ENCODE data around the gene ERO1B.

ERO1B gene

DNA sequence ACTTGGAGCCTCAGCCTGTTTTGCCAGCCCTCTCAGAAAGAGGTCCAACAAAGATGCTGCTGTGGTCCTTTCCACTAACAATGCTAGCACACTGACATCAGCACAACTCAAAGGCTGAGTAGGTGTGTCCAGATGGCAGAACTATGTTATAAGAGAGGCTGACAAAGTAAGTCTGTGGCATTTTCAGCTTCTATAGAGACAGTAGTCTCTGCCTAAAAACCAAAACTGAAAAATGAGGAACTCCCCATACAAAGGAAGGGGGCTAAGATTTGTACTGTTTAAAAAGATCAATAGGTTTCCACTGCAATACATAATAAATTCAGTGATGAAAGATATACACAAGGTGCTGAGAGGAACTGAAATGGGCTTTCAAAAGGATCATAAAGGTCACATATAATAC, 12.3 kb downstream of the ERO1B start:
- no peak overlapping the region for H2AK5ac ChIP-seq (ENCODE audit: low read length, severe bottlenecking)
- no peak for DNase-seq
- peaks cover 0 to 6% of the 10 kb centered on the region in 2 experiments for H3K36me3 ChIP-seq (ENCODE audit: control insufficient read depth in 1 of 2, insufficient read depth in 2 of 2, low read depth in 1 of 2, low read length in 2 of 2)
- no peak overlapping the region for H3K4me2 ChIP-seq (ENCODE audit: low read length, poor library complexity, severe bottlenecking)
- no peak overlapping the region for H3K23ac ChIP-seq (ENCODE audit: low read length in 2 of 2)
- H2AFZ ChIP-seq (ENCODE audit: low read depth, low read length): no peak overlapping the region
- no peak overlapping the region for H2BK15ac ChIP-seq (ENCODE audit: low read depth, poor library complexity, severe bottlenecking)
- no peak overlapping the region for H3K27ac ChIP-seq (ENCODE audit: low read length, poor library complexity, severe bottlenecking)
- no peak overlapping the region for H4K91ac ChIP-seq (ENCODE audit: low read length)
- no peak overlapping the region for H4K8ac ChIP-seq (ENCODE audit: low read length)
- H2BK5ac ChIP-seq (ENCODE audit: low read depth, low read length, poor library complexity, severe bottlenecking): no peak overlapping the region
- H3K9me3 ChIP-seq (ENCODE audit: control insufficient read depth, low read length): no peaks in the 10 kb centered on the region
- H3K4me3 ChIP-seq (ENCODE audit: insufficient read depth in 1 of 2, low read depth in 1 of 2, low read length in 2 of 2): no peak overlapping the region
- no peaks in the 10 kb centered on the region for H3K4me1 ChIP-seq (ENCODE audit: control insufficient read depth, insufficient read depth, low read depth, low read length)
- H2BK120ac ChIP-seq (ENCODE audit: low read depth, low read length): no peak overlapping the region
- H3K79me1 ChIP-seq (replicated peaks; ENCODE audit: low read length, poor library complexity, severe bottlenecking): no peaks in the 10 kb centered on the region
- H3K4ac ChIP-seq (ENCODE audit: low read depth in 1 of 2, low read length in 2 of 2): no peak overlapping the region
- no peak overlapping the region for H2BK12ac ChIP-seq (ENCODE audit: low read length in 2 of 2)
- no peak overlapping the region for H3K18ac ChIP-seq (ENCODE audit: low read depth in 1 of 2, low read length in 2 of 2)
- H3K9ac ChIP-seq (ENCODE audit: low read length): no peak overlapping the region
- no peaks in the 10 kb centered on the region for H3K27me3 ChIP-seq (ENCODE audit: control insufficient read depth in 1 of 2, insufficient read depth in 1 of 2, low read length in 2 of 2)
- H3K14ac ChIP-seq (ENCODE audit: low read length in 2 of 2): no peak overlapping the region

DNA sequence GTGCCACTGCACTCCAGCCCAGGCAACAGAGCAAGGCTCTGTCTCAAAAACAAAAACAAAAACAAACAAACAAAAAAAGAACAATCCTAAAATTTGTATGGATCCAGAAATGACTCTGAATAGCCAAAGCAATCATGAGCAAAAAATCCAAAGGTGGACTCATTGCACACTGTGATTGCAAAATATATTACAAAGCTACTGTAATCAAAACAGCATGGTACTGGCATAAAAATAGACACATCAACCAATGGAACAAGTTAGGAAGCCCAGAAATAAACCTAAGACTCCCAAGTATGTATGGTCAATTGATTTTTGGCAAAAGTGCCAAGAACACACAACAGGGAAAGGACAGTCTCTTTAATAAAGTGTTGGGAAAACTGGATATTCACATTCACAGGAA, 19.9 kb downstream of the ERO1B start:
- H3K23ac ChIP-seq (ENCODE audit: low read length in 2 of 2): no peak overlapping the region
- no peak overlapping the region for H3K4me3 ChIP-seq (ENCODE audit: insufficient read depth in 1 of 2, low read depth in 1 of 2, low read length in 2 of 2)

DNA sequence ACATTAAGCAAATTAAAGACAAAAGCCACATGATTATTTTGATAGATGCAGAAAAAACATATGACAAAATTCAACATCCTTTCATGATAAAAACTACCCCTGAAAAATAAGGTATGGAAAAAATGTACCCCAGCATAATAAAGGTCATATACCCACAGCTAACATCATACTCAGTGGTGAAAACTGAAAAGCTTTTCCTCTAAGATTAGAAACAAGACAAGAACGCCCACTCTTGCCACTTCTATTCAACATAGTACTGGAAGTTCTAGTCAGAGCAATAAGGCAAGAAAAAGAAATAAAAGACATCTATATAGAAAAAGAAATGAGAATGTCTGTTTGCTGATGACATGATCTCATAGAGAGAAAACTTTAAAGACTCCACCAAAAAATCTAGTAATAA, 20.7 kb downstream of the ERO1B start:
- H3K27ac ChIP-seq (ENCODE audit: low read length, poor library complexity, severe bottlenecking): no peak overlapping the region
- H3K9ac ChIP-seq (ENCODE audit: low read length): no peak overlapping the region
- no CpG with 5 or more reads among the region's 1 CpG for WGBS
- no peaks in the 10 kb centered on the region for H3K36me3 ChIP-seq (ENCODE audit: control insufficient read depth in 1 of 2, insufficient read depth in 2 of 2, low read depth in 1 of 2, low read length in 2 of 2)
- no peak overlapping the region for H3K14ac ChIP-seq (ENCODE audit: low read length in 2 of 2)
- H3K4me2 ChIP-seq (ENCODE audit: low read length, poor library complexity, severe bottlenecking): no peak overlapping the region
- no peak overlapping the region for H3K4ac ChIP-seq (ENCODE audit: low read depth in 1 of 2, low read length in 2 of 2)
- H3K4me3 ChIP-seq (ENCODE audit: insufficient read depth in 1 of 2, low read depth in 1 of 2, low read length in 2 of 2): no peak overlapping the region
- no peak for DNase-seq
- no peak overlapping the region for H2BK120ac ChIP-seq (ENCODE audit: low read depth, low read length)
- peaks cover 5% of the 10 kb centered on the region for H3K79me1 ChIP-seq (replicated peaks; ENCODE audit: low read length, poor library complexity, severe bottlenecking)
- H2AK5ac ChIP-seq (ENCODE audit: low read length, severe bottlenecking): no peak overlapping the region
- H2BK5ac ChIP-seq (ENCODE audit: low read depth, low read length, poor library complexity, severe bottlenecking): no peak overlapping the region
- H3K23ac ChIP-seq (ENCODE audit: low read length in 2 of 2): no peak overlapping the region
- H2BK15ac ChIP-seq (ENCODE audit: low read depth, poor library complexity, severe bottlenecking): no peak overlapping the region
- no peak overlapping the region for H2BK12ac ChIP-seq (ENCODE audit: low read length in 2 of 2)
- H2AFZ ChIP-seq (ENCODE audit: low read depth, low read length): no peak overlapping the region
- no peak overlapping the region for H4K91ac ChIP-seq (ENCODE audit: low read length)
- no peak overlapping the region for H3K18ac ChIP-seq (ENCODE audit: low read depth in 1 of 2, low read length in 2 of 2)
- H4K8ac ChIP-seq (ENCODE audit: low read length): no peak overlapping the region
- no peaks in the 10 kb centered on the region for H3K4me1 ChIP-seq (ENCODE audit: control insufficient read depth, insufficient read depth, low read depth, low read length)
- no peaks in the 10 kb centered on the region for H3K27me3 ChIP-seq (ENCODE audit: control insufficient read depth in 1 of 2, insufficient read depth in 1 of 2, low read length in 2 of 2)
- peaks cover 40% of the 10 kb centered on the region for H3K9me3 ChIP-seq (ENCODE audit: control insufficient read depth, low read length)

More for the DNA sequence above, 19.9 kb downstream of the ERO1B start:
- H3K18ac ChIP-seq (ENCODE audit: low read depth in 1 of 2, low read length in 2 of 2): no peak overlapping the region
- no peak overlapping the region for H2BK12ac ChIP-seq (ENCODE audit: low read length in 2 of 2)
- no peaks in the 10 kb centered on the region for H3K27me3 ChIP-seq (ENCODE audit: control insufficient read depth in 1 of 2, insufficient read depth in 1 of 2, low read length in 2 of 2)
- H3K9me3 ChIP-seq (ENCODE audit: control insufficient read depth, low read length): peaks cover 40% of the 10 kb centered on the region
- H3K36me3 ChIP-seq (ENCODE audit: control insufficient read depth in 1 of 2, insufficient read depth in 2 of 2, low read depth in 1 of 2, low read length in 2 of 2): no peaks in the 10 kb centered on the region
- no peak overlapping the region for H2AK5ac ChIP-seq (ENCODE audit: low read length, severe bottlenecking)
- H3K27ac ChIP-seq (ENCODE audit: low read length, poor library complexity, severe bottlenecking): no peak overlapping the region
- H3K4me2 ChIP-seq (ENCODE audit: low read length, poor library complexity, severe bottlenecking): no peak overlapping the region
- H4K8ac ChIP-seq (ENCODE audit: low read length): no peak overlapping the region
- peaks cover 2% of the 10 kb centered on the region for H3K79me1 ChIP-seq (replicated peaks; ENCODE audit: low read length, poor library complexity, severe bottlenecking)
- no peaks in the 10 kb centered on the region for H3K4me1 ChIP-seq (ENCODE audit: control insufficient read depth, insufficient read depth, low read depth, low read length)
- H2AFZ ChIP-seq (ENCODE audit: low read depth, low read length): no peak overlapping the region
- no peak for DNase-seq
- H2BK15ac ChIP-seq (ENCODE audit: low read depth, poor library complexity, severe bottlenecking): no peak overlapping the region
- H3K4ac ChIP-seq (ENCODE audit: low read depth in 1 of 2, low read length in 2 of 2): no peak overlapping the region
- H4K91ac ChIP-seq (ENCODE audit: low read length): no peak overlapping the region
- H3K9ac ChIP-seq (ENCODE audit: low read length): no peak overlapping the region
- H3K14ac ChIP-seq (ENCODE audit: low read length in 2 of 2): no peak overlapping the region
- no peak overlapping the region for H2BK120ac ChIP-seq (ENCODE audit: low read depth, low read length)
- no peak overlapping the region for H2BK5ac ChIP-seq (ENCODE audit: low read depth, low read length, poor library complexity, severe bottlenecking)

DNA sequence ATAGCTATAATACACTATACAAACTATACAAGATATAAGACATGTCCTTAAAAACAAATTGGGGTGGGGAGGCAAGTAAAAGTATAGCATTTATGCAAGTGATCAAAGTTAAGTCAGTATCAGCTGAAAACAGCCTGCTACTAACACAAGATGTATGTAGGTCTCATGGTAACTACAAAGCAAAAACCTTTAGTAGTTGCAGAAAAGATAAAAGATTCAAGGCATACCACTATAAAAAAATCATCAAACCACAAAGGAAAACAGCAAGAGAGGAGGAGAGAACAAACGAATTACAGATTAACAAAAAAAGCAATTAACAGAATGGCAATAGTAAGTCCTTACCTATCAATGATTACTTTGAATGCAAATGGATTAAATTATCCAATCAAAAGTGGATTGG, 22.7 kb downstream of the ERO1B start:
- H2AK5ac ChIP-seq (ENCODE audit: low read length, severe bottlenecking): no peak overlapping the region
- H3K79me1 ChIP-seq (replicated peaks; ENCODE audit: low read length, poor library complexity, severe bottlenecking): peaks cover 6% of the 10 kb centered on the region
- H4K8ac ChIP-seq (ENCODE audit: low read length): no peak overlapping the region
- H2AFZ ChIP-seq (ENCODE audit: low read depth, low read length): no peak overlapping the region
- H3K9me3 ChIP-seq (ENCODE audit: control insufficient read depth, low read length): peaks cover 40% of the 10 kb centered on the region
- no peaks in the 10 kb centered on the region for H3K36me3 ChIP-seq (ENCODE audit: control insufficient read depth in 1 of 2, insufficient read depth in 2 of 2, low read depth in 1 of 2, low read length in 2 of 2)
- H3K4me3 ChIP-seq (ENCODE audit: insufficient read depth in 1 of 2, low read depth in 1 of 2, low read length in 2 of 2): no peak overlapping the region
- H3K4me1 ChIP-seq (ENCODE audit: control insufficient read depth, insufficient read depth, low read depth, low read length): no peaks in the 10 kb centered on the region
- H3K27me3 ChIP-seq (ENCODE audit: control insufficient read depth in 1 of 2, insufficient read depth in 1 of 2, low read length in 2 of 2): no peaks in the 10 kb centered on the region
- H3K4ac ChIP-seq (ENCODE audit: low read depth in 1 of 2, low read length in 2 of 2): no peak overlapping the region
- no peak overlapping the region for H2BK15ac ChIP-seq (ENCODE audit: low read depth, poor library complexity, severe bottlenecking)
- H2BK5ac ChIP-seq (ENCODE audit: low read depth, low read length, poor library complexity, severe bottlenecking): no peak overlapping the region
- no peak overlapping the region for H3K27ac ChIP-seq (ENCODE audit: low read length, poor library complexity, severe bottlenecking)
- H3K4me2 ChIP-seq (ENCODE audit: low read length, poor library complexity, severe bottlenecking): no peak overlapping the region
- WGBS: no CpG with 5 or more reads among the region's 1 CpG
- H3K23ac ChIP-seq (ENCODE audit: low read length in 2 of 2): no peak overlapping the region
- no peak overlapping the region for H2BK12ac ChIP-seq (ENCODE audit: low read length in 2 of 2)
- H4K91ac ChIP-seq (ENCODE audit: low read length): no peak overlapping the region
- H2BK120ac ChIP-seq (ENCODE audit: low read depth, low read length): no peak overlapping the region
- no peak overlapping the region for H3K14ac ChIP-seq (ENCODE audit: low read length in 2 of 2)
- no peak overlapping the region for H3K18ac ChIP-seq (ENCODE audit: low read depth in 1 of 2, low read length in 2 of 2)
- H3K9ac ChIP-seq (ENCODE audit: low read length): no peak overlapping the region
- DNase-seq: no peak

Data from mesenchymal stem cell (in vitro differentiated cells and primary cell).